Activated naive CD4-positive, alpha-beta T cell (primary cell): ENCODE data around the gene BAD.
A peak's percentile ranks its signal among the peaks of the same experiment; 100 is the strongest.

Experiments used
- DNase-seq, 4 experiments: peaks; one replicate each; lab custom pipeline; 2025; lab: John Stamatoyannopoulos, UW

BAD gene

DNA sequence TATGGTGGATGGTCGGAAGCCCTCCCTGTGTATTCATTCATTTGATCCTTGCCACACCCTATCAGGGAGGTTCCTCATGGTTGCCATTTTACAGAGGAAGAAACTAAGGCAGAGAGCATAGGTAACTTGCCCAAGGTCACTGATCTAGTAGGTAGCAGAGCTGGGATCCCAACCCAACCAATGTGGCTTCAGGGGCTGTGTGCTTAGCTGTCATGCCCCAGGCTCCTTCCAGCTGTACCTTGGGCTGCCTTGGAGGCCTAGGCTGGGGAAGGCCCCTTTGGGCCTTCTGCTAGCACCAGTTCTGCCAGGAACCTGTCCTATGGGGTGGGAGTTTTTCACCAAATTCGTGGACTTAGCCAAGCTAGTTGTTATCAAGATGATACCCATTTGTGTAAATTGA, 8.6 kb downstream of the BAD start:
- no peak for DNase-seq

DNA sequence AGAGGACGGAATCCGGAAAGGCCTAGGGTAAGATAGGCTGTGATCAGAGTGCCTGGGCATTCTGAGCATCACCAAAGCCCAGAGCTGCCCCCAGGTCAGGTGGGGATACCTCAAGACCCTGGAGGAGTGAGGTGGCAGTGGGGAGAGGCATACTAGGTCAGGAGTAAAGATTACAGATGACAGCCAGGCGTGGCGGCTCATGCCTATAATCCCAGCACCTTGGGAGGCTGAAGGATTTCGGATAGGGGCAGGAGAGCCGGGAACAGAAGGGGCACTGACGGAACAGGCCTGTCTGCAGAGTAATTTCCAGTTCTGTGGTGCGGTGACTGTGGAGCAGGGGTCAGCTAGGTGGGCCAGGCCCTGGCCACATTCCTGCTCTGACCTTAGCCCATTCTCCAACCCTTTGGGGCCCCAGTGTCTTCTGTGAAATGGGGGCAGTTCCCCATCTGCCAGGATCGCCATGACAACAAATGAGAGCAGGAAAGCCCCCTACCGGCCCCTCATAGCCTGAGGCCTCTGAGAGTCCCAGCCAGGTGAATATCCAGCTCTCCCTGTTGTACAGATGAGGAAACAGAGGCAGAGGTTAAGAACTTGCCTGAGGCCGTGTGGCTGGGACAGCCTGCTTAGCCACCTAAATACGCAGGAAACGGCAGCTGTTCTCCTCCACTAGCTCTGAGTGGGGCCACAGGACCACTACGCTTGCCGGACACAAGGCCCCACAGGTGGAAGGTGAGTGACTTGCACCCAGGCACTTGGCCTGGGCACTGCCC, 9.2 kb downstream of the BAD start:
- DNase-seq, result no peak

DNA sequence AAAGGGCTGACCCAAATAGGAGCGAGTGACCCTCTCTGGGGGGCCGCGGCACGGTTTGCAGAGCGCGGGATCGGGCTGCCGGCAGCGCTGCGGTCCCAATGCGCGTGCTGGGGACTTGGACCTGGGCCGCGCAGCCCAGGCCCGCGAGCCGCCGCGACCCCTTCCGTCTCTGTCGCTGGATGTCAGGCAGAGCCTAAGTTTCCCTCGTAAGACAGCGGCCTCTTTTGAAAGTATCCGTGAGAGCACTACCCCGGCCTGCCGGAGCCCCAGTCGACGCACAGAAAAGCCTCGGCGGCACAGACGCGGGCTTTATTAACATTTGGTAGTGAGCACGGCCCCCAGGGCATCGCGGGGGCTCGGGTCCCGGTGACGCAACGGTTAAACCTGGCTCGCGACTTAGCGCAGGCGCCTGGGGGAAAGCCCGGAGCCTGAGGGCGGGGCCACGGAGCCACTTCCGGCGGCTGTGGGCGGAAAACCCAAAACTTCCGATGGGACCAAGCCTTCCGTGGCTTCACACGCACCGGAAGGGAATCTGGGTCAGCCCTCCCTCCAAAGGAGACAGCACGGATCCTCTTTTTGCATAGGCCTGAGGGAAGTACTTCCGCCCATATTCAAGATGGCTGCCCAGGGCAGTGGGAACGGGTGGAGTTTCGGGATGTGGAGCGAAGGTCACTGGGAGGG, 14.8 kb downstream of the BAD start:
- DNase-seq, result peak; percentile 92 to 95 (median 94)

DNA sequence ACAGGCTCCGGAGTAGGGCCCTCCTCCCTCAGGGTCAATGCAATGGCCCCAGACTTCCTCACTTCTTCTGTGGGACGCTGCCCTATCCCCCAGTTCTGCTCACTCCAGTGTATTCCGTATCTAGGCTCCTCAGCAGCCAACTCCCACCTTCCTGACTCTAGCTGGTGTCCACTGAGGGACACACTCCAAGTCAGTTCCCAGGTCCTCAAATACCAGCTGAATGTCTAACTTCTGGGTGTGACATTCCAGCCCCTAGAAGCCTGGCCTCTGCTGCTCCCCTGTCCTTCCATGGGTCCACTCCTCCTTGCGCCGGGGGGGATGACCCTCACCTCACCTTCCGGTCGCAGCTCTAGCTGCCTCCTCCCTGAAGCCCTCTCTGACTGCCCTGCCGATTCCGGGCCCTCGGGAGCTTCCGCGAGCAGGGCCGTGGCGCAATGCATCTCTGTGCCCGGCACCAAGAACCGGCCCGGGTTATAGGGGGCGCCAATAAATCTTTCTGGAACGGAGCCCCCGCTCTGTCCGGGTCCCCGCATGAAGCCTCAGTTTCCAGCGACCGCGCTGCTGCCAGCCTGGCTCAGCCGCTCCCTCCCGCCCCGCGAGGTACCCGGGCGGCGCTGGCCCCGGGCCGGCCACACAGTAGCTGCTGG, 15.4 kb downstream of the BAD start:
- no peak for DNase-seq

DNA sequence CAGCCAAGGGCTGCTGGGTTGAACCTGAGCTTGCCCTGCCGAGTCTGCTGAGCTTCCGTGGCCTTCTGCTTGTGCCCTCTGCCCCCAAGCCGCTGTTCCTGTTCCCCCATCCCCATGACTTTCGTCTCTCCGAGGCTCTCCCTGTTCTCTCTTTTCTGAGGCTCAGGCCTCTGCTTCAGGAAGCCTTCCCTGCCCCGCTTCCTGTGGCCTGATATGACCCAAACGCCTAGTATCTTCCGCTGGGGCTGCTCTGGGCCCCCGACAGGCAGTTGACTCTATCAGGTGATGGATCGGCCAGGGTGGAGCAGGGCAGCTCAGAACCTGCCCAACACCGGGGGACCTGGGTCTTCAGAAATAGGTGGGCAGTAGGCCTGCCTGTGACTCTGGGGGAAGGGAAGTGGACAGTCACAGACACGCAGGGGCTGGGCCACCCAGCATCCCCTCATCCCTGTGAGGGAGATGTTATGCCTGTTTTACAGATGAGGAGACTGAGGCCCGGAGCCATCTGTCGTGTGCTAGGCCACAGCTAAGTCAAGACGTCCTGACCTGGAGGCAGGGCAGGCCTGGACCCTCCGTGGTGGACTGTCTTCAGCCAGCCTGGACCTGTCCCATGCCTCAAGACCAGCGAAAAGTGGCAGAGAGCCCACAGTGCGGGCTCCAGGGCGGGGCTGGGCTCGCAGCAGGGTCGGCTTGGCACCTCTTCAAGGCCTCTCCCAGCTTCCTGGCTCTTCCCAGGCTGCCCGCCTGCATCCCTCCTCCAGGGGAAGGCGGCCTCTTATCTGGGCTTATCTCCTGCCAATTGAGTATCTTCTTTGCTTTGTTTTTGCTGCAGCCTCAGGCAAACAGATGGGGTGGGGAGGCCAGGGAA, 16.2 kb downstream of the BAD start:
- DNase-seq, result no peak

DNA sequence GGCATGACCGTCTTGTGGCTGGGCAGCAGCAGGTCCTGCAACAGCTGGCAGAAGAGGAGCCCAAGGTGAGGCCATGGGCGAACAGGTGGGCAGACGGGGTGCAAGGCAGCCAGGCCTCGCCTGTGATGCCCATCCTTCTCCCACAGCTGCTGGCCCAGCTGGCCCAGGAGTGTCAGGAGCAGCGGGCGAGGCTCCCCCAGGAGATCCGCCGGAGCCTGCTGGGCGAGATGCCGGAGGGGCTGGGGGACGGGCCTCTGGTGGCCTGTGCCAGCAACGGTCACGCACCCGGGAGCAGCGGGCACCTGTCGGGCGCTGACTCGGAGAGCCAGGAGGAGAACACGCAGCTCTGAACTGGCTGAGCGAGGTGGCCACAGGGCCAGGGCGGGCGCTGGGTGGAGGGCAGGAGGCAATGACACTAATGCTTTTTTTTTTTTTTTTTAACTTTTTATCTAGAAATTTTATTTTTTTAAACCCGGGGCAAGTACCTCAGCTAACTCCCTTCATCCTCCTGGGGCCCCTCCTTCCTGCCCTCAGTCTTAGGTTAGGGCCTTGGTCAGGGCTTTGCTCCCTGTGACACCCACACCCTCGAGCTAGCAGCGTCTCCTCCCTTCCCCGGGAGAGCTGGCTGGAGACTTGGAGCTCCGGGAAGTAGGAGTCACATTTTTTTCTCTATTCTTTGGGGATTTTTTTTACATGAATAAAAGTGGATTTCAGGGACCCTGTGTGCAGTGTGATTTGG, 17.1 kb downstream of the BAD start:
- DNase-seq, result no peak

DNA sequence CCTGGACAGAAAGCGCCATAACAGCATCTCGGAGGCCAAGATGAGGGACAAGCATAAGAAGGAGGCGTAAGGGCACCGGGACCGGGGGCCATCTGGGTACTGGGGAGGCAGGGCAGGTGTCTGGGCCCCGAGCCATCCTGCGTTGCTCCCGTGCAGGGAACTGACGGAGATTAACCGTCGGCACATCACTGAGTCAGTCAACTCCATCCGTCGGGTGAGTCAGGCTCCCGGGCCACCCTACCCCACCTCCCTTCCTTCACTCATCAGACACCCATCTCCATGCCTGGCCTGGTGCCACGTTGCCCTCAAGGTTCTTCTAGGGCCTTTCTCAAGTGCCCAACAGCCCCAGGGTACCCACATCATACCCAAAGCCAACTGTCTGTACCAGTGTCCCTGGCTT, 18.1 kb downstream of the BAD start:
- DNase-seq, result no peak

DNA sequence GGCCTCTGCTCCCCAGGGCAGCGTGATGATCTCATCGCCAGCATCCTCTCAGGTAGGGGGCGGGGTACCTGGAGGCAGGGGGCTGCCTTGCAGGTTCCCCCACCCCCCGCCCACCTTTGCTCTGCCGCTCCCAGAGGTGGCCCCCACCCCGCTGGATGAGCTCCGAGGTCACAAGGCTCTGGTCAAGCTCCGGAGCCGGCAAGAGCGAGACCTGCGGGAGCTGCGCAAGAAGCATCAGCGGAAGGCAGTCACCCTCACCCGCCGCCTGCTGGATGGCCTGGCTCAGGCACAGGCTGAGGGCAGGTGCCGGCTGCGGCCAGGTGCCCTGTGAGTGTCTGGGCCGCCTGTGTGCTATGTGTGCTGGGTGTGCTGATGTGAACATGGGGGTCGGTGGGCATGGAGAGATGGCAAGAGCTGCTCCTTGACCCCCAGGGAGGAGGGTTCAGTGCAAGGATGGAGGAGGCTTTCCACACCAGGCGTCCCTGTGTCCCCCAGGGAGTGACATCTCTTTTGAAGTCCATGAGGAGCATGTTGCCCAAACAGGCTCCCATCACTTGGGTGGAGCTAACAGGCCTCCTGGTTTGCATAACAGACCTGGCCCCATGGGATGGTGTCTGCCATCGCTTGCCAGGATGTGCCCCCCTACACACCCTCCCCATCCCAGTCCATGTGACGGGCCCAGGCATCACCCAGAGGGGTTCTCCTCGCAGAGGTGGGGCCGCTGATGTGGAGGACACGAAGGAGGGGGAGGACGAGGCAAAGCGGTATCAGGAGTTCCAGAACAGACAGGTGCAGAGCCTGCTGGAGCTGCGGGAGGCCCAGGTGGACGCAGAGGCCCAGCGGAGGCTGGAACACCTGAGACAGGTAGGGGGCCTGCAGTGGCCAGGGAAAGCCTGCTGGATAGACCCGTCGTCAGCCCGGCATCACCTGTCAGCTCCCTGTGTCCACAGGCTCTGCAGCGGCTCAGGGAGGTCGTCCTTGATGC, 19.0 kb downstream of the BAD start:
- DNase-seq, result no peak

DNA sequence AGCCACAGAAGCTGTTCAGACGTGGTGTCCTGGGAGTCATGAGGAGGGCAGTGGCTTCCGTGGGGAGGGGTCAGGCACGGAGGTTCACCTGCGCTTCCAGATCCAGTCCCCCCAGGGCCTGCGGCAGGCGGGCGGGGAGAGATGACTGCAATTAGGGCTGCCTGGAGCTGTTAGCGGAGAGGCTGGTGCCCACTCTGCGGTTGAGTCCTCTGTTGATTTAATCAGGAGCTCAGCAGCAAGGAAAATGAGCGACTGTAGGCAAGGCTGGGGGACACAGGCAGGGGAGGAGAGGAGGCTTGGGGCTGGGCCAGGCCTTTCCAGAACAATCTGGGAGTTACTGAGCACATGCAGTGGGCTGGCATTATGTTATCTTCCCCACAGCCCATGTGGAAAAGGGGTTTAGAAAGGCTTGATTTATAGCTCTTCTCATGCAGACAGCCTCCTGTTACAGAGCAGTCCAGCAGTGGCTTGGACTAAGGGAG, 20.1 kb downstream of the BAD start:
- DNase-seq, result no peak

DNA sequence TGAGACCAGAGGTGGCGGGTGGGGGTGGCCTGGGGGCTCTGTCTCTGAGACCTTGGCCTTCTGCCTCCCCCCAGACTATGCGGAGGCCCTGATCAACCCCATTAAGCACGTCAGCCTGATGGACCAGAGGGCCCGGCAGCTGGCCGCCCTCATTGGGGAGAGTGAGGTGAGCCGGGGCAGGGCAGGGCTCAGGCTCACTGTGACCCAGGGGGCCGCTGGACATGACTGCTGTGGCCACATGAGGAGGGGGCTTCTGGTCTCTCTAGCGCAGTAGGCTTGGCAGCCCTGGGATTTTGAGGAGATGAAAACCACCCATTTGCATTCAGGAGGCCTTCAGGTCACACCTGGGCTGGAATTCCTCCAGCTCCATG, 20.5 kb downstream of the BAD start:
- DNase-seq, result no peak

DNA sequence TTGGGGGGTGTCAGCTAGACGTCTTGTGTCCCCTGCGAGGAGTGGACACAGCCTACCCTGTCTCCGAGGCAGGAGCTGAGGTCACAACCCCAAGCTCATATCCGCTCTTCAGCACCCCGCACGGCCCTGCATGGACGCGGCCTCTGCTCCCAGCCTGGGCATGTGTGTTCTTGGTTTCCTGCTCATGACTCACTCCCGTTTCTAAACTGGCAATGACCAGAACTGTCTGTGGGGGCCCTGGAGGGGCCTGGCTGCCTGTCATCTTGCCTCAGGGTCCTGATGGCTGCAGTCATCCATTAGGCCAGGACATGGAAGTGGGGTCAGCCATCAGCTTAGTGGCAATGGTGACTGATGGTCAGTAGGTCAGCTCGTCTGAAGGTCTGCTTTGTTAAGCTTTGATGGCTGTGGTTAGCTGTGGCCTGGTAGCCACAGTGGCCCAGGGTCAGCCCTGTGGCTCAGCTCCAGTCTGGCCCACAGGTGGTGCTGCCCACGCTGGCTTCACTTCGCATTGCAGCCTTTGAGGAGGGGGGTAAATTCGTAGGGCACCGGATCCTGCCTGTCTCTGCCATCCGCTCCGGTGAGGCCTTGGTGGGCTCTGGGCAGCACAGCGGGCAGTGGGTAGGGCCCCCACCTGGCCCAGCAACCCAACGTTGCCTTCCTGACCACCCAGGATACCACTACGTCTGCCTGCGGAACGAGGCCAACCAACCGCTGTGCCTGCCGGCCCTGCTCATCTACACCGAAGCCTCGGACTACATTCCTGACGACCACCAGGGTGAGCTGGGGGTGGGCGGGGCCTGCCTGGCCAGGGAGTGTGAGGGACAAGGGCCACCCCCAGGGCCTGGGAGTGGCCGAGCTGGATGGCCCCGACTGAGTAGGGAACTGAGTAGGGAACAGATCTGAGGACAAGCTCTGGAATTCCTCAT, 21.2 kb downstream of the BAD start:
- DNase-seq, result no peak

DNA sequence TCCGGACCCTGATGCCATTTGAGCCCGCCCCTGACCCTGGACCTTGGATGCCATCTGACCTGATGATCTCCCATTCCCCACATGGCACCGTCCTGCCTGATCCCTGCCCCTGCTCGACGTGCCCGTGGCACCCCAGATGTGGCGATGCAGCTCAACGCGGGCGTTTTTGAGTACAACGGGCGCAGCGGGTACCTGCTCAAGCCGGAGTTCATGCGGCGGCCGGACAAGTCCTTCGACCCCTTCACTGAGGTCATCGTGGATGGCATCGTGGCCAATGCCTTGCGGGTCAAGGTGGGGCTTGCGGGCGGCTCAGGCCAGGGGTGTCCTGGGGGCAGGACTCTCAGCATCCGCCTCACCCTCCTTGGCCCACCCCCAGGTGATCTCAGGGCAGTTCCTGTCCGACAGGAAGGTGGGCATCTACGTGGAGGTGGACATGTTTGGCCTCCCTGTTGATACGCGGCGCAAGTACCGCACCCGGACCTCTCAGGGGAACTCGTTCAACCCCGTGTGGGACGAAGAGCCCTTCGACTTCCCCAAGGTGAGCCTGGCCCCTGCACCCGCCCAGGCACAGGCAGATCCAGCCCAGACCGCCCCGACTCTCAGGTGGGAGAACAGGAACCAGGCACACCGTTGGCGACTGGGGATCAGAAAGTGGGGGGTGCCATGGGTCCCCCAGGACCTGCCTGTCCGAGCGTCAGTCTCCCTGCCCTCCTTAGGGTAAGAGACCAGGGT, 22.0 kb downstream of the BAD start:
- DNase-seq, result no peak

DNA sequence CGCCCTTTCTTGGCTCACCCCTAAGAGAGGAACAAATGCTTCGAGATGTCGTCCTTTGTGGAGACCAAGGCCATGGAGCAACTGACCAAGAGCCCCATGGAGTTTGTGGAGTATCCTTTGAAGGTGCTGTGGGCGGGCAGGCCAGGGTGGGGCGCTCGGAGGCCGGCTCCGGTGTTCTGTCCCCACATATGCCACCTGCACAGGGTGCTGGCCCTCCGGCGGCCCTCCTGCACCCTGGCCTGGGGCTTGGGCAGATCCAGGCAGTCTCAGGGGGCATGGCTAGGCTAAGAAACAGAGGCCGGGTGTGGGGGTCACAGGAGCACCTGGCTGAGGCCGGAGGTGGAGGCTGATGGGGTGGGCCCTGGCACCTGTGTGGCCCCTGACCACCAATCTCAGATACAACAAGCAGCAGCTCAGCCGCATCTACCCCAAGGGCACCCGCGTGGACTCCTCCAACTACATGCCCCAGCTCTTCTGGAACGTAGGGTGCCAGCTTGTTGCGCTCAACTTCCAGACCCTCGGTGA, 22.8 kb downstream of the BAD start:
- DNase-seq, result no peak

DNA sequence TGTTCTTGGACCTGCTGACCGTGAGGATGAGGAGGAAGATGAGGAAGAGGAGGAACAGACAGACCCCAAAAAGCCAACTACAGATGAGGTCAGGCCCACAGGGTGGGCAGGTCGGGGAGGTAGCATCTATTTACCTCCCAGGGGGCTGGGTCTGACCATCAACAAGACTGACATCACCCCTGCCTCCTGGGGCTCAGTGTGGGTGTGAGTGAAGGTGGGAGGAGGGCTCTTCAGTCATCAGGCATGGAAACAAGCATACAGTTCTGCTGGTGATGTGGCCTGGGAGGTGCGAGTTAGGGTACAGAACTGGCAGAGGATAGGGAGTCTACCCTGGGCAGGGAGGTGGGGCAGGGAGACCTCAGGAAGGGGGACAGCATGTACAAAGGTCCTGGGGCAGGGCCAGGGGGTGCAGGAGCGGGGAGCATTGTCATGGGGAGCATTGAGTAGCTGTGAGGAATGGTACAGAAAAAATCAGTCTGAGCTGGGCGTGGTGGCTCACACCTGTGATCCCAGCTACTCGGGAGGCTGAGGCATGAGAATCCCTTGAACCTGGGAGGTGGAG, 24.2 kb downstream of the BAD start:
- DNase-seq, result no peak

DNA sequence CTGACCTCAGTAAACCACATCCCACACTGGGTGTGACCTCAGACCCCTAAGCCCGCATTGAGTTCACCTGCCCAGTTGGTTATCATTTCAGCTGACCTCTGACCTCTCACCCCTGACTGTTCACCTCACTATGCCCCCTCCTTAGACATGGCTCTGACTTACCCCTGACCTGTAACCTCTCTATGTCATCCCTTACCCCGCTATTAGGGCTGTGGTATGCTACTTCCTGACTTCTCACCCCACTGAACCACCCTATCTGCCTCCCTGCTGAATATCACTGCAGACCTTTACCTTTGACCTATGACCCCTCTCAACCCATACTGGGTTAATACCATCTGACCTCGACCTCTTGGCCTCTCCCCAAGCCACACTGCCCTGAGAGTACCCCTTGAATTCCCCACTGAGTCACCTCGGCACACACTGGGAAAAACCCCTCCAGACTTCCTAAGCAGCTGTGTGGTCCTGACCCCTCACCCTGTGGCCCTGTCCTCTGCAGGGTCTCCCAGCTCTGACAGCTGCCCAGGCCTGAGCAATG, 24.9 kb downstream of the BAD start:
- DNase-seq, result no peak

DNA sequence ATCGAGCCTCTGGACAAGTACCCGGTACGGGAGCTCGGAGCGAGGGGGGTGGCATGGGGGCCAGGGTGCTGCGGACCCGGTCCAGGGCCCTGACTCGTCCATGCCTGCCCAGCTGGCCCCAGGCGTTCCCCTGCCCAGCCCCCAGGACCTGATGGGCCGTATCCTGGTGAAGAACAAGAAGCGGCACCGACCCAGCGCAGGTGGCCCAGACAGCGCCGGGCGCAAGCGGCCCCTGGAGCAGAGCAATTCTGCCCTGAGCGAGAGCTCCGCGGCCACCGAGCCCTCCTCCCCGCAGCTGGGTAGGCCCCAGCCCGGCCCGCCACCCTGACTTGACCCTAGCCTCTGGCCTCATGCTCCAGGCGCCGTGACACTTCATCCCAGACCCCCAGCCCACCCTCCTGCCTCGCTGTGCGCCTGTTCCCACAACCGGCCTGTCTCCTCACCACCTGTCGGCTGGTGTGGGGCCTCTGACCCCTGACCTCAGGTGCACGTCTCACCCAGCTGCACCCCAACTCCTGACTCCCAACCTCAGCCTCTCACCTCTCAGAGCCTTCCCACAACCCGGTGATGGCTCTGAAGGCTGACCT, 25.4 kb downstream of the BAD start:
- DNase-seq, result no peak

DNA sequence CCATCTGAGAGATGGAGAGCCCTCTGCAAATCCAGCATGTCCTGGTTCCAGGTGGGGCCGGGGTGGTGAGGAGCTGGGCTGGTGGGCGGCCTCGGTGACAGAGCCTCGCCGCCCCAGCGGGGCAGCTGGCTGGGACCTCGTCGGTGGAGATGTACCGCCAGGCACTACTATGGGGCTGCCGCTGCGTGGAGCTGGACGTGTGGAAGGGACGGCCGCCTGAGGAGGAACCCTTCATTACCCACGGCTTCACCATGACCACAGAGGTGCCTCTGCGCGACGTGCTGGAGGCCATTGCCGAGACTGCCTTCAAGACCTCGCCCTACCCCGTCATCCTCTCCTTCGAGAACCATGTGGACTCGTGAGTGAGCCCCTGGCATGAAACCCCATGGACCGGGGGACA, 26.1 kb downstream of the BAD start:
- no peak for DNase-seq
